Fibroblast of the aortic adventitia (primary cell): Measurements from ENCODE around the gene OVCA2. TPM values are rescaled to one million over a fixed set of nuclear protein-coding genes. Genes with fewer than 3 reads are reported as not detected.

Experiments
- DNase-seq: peaks from one replicate; pipeline ENCODE4 v3.0.0-alpha.2; 2010; ENCODE audit warnings: low read depth
- H3K4me3 ChIP-seq: 2 replicates; pipeline ENCODE4 v1.5.1; 2011; ENCODE audit warnings: low read depth, mild to moderate bottlenecking, control low read depth, low read length, moderate library complexity
- total RNA-seq: library from RNA; depleted of rRNA; stranded (reverse); fragments of >200 nt; gene quantifications from 2 replicates; pipeline ENCODE4 v1.2.3, GENCODE V29; 2012; ENCODE audit warnings: low replicate concordance
- TF ChIP-seq, protein P1 (sequence below): IDR thresholded peaks from 2 replicates; pipeline ENCODE4 v1.5.1; 2011; ENCODE audit warnings: mild to moderate bottlenecking, low read length, control low read depth, inconsistent platforms; ENCODE audit not compliant: insufficient read depth

OVCA2 gene
- total RNA-seq, 1 donor, result 38.8 TPM

DNA sequence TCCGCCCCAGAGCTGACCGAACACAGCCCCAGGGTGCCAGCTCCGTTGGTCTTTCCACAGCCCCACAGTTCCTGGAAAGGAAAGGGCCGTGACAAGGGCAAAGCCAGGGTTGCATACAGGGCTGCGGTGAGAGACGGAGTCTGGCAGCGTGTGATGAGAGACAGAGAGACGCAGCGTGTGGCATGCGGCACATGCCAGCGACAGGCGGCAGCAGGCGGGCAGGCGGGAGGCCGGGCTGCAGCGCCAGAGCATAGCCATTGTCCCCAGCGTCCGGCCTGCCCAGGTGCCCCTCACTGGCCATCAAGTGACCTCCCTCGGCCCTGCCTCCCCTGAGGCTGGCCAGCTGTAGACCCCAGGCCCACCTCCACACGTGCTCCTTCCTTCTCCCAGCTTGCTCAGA lies 25.3 kb upstream of the OVCA2 start:
- H3K4me3 ChIP-seq, result no peak overlapping the region
- TF ChIP-seq, protein P1, sequence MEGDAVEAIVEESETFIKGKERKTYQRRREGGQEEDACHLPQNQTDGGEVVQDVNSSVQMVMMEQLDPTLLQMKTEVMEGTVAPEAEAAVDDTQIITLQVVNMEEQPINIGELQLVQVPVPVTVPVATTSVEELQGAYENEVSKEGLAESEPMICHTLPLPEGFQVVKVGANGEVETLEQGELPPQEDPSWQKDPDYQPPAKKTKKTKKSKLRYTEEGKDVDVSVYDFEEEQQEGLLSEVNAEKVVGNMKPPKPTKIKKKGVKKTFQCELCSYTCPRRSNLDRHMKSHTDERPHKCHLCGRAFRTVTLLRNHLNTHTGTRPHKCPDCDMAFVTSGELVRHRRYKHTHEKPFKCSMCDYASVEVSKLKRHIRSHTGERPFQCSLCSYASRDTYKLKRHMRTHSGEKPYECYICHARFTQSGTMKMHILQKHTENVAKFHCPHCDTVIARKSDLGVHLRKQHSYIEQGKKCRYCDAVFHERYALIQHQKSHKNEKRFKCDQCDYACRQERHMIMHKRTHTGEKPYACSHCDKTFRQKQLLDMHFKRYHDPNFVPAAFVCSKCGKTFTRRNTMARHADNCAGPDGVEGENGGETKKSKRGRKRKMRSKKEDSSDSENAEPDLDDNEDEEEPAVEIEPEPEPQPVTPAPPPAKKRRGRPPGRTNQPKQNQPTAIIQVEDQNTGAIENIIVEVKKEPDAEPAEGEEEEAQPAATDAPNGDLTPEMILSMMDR, result no peak
- no peak for DNase-seq

DNA sequence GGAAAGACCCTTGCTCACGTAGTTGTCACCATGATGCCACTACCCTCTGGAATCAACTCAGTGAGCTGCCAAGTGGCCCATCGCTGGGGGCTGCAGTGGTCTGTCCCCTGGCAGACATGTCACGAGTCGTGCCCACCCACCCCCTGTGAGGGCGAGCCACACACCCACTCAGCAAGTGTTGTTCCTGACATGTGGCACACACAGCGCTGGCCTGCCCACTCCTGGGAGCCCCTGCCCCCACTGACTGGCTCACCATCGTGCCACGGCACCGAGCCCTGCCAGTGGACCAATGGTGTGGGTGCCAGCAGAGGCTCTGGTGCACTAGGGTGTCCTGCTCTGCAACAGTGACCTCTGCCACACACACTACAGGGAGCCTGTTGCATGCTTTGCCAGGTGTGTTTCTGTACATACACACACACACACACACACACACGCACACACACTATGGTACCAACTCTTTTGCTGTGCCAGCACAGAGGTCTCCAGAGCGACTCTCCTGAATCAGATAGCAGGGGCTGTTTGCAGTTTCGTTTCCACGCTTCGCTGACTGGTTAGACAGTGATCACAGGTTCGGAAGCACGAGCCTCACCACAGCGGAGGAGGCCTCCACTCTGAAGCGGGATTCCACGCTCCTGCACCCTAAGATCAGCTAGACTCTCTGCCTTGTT lies 24.4 kb upstream of the OVCA2 start:
- no peak for DNase-seq
- TF ChIP-seq, protein P1, result no peak
- no peak overlapping the region for H3K4me3 ChIP-seq

DNA sequence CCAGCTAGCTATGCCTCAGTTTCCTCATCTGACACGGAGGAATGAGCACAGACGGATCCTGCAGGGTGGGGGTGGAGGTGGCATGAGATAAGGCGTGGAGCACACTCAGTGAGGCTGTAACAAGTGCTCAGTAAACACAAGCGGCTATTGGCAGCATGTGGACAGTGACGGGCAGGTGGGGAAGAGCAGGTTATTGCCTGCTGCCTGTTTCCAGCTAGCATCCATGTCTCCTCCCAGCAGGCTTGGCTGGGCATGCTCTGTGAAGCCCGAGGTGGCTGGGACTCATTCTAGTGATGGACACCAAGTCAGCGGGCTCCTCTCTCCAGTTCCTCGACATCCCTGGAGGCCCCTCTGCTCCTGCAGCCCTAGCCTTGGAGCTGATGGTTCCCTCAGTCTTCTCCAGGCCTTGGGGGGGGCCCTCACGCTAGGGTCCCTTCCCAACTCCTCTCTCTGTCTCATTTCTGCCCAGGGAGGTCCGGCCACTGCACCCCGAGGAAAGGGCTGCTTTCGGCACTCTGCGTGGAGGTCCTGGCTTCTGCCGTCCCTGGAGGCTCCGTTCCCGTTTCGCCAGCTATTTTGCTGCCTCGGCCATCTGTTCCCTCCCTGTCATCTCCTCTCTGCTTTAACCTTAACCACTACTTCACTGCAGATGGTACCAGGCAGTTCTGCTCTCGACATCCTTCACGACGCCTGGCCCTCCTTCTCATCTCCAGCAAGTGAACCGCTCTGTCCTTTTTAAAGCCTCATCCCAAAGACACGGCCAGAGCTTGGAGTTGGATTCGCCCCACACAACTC lies 22.9 kb upstream of the OVCA2 start:
- no peak for DNase-seq
- H3K4me3 ChIP-seq, result no peak overlapping the region
- TF ChIP-seq, protein P1, result no peak

DNA sequence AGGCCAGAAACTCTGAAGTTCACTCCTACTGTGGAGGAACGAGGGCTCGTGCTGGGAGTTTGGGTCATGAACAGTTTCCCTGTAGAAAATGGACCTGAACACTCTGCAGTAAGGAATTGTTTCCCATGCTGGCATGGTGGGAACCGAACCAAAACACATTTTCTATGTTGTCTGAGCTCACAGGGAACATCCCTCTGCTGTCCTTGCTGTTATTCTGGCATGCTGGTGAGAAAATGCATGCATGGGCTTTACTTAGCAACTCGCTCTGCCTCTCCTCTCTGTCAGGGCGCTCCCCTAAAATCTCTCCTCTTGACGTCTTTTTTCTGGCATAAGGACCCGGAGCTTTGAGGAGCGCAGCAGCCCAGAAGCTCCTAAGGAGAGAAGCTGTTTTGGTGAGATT lies 22.1 kb upstream of the OVCA2 start:
- no peak overlapping the region for H3K4me3 ChIP-seq
- TF ChIP-seq, protein P1, result no peak
- DNase-seq, result no peak

DNA sequence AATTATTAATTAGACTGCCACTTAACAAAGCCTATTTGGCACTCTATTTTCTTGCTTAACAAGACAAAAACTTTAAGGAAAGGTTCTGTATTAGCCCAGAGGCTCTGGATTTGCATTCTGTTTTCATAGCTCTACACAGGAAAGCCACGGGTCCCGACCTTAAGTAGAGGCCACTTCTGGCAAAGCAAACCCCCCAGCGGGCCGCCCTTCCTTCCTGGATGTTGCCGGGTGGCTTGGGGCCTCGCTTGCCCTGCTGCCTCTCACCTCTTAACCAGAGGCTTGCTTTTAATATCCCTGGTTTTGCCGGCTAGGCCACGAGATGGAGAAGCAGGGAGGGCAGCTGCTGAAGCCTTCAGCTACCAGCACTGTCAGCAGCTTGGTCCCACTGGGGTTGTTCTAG lies 21.1 kb upstream of the OVCA2 start:
- DNase-seq, result no peak
- no peak overlapping the region for H3K4me3 ChIP-seq
- TF ChIP-seq, protein P1, result no peak

DNA sequence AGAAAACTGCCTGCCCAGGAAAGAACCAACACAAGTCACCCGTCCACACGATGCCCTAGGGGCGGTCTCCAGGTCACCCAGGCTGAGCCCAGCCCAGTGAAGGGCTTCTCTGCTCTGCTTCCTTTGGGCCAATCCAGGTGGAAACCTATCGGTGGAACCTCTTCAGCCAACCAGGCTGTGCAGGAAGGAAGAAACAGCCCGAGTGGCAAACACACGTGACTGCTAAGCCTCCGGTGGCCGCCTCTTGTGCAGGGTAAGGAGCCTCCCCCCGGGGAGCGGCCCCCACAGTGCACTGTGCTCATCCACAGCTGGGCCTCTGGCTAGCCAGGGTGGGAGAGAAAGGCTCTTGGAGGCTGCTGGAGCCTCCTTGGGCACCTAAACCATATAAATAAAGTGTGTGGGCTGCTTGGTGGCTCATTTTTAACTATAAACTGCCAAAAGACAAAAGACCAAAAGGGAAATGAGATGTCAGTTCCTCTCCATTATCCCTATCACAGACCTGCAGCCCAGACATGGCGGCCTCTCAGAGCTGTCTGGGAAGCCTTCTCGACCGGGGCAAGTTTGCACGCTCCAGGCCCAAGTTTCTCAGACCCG lies 19.1 kb upstream of the OVCA2 start:
- no peak for DNase-seq
- TF ChIP-seq, protein P1, result no peak
- no peak overlapping the region for H3K4me3 ChIP-seq
